H9 (cell line): ENCODE results near the gene NEUROG1. TPM values are rescaled to one million over a fixed set of nuclear protein-coding genes. Genes with fewer than 3 reads are reported as not detected.

Experiments used
- DNase-seq: peaks from one replicate; pipeline ENCODE4 v3.0.0-alpha.2; 2017
- H2AFZ ChIP-seq: one replicate; pipeline ENCODE4 v1.6.1; 2013; ENCODE audit warnings: mild to moderate bottlenecking, low read length, control low read depth, moderate library complexity
- H2AK5ac ChIP-seq: 2 replicates; pipeline ENCODE4 v1.6.1; 2013; ENCODE audit warnings: low read length, control low read depth, mixed read lengths; ENCODE audit not compliant: insufficient read length
- H2BK120ac ChIP-seq: one replicate; pipeline ENCODE4 v1.6.1; 2013; ENCODE audit warnings: low read depth, mild to moderate bottlenecking, low read length, control low read depth, inconsistent platforms; ENCODE audit not compliant: poor library complexity, severe bottlenecking
- H2BK12ac ChIP-seq: 2 replicates; pipeline ENCODE4 v1.6.1; 2013; ENCODE audit warnings: low read length, control low read depth, mixed read lengths, low read depth; ENCODE audit not compliant: insufficient read length
- H2BK15ac ChIP-seq: 2 replicates; pipeline ENCODE4 v1.6.1; 2013; ENCODE audit warnings: low read depth, low read length, control low read depth
- H2BK20ac ChIP-seq: one replicate; pipeline ENCODE4 v1.6.1; 2013; ENCODE audit warnings: low read depth, mild to moderate bottlenecking, low read length, control low read depth, inconsistent platforms; ENCODE audit not compliant: poor library complexity, severe bottlenecking
- H2BK5ac ChIP-seq: 2 replicates; pipeline ENCODE4 v1.6.1; 2013; ENCODE audit warnings: low read length, control low read depth, mixed read lengths; ENCODE audit not compliant: insufficient read length
- H3K14ac ChIP-seq: 2 replicates; pipeline ENCODE4 v1.6.1; 2013; ENCODE audit warnings: low read length, control low read depth; ENCODE audit not compliant: insufficient read depth
- H3K18ac ChIP-seq: 2 replicates; pipeline ENCODE4 v1.6.1; 2013; ENCODE audit warnings: low read depth, mild to moderate bottlenecking, mixed read lengths, low read length, control low read depth; ENCODE audit not compliant: insufficient read length
- H3K23ac ChIP-seq: 2 replicates; pipeline ENCODE4 v1.6.1; 2013; ENCODE audit warnings: low read length, control low read depth, mixed read lengths, low read depth; ENCODE audit not compliant: insufficient read length
- H3K23me2 ChIP-seq: 2 replicates; pipeline ENCODE4 v1.6.1; 2013; ENCODE audit warnings: low read depth, mild to moderate bottlenecking, mixed read lengths, low read length, control low read depth; ENCODE audit not compliant: insufficient read length, poor library complexity, severe bottlenecking
- H3K27ac ChIP-seq: 2 replicates; pipeline ENCODE4 v1.5.1; 2013; ENCODE audit warnings: low read length, control low read depth, mixed read lengths, low read depth; ENCODE audit not compliant: insufficient read length
- H3K27me3 ChIP-seq: 2 replicates; pipeline ENCODE4 v1.6.1; 2013; ENCODE audit warnings: low read length, control low read depth, inconsistent platforms; ENCODE audit not compliant: insufficient read depth
- H3K4ac ChIP-seq: 2 replicates; pipeline ENCODE4 v1.6.1; 2013; ENCODE audit warnings: low read depth, mild to moderate bottlenecking, control low read depth, inconsistent platforms, low read length, moderate library complexity
- H3K4me1 ChIP-seq: 2 replicates; pipeline ENCODE4 v1.6.1; 2013; ENCODE audit warnings: low read length, control low read depth, inconsistent platforms; ENCODE audit not compliant: insufficient read depth
- H3K4me2 ChIP-seq: 2 replicates; pipeline ENCODE4 v1.6.1; 2013; ENCODE audit warnings: low read length, control low read depth, mixed read lengths; ENCODE audit not compliant: insufficient read length, insufficient read depth
- H3K56ac ChIP-seq: 2 replicates; pipeline ENCODE4 v1.6.1; 2013; ENCODE audit warnings: low read depth, mild to moderate bottlenecking, mixed read lengths, low read length, control low read depth; ENCODE audit not compliant: insufficient read length
- H3K79me1 ChIP-seq: 2 replicates; pipeline ENCODE4 v1.6.1; 2013; ENCODE audit warnings: low read depth, mild to moderate bottlenecking, moderate library complexity, low read length, control low read depth, inconsistent platforms; ENCODE audit not compliant: insufficient read depth, poor library complexity, severe bottlenecking
- H3K79me2 ChIP-seq: 2 replicates; pipeline ENCODE4 v1.6.1; 2013; ENCODE audit warnings: low read length, control low read depth, inconsistent platforms; ENCODE audit not compliant: insufficient read depth
- H3K9ac ChIP-seq: 2 replicates; pipeline ENCODE4 v1.6.1; 2013; ENCODE audit warnings: low read length, control low read depth, mixed read lengths; ENCODE audit not compliant: insufficient read length; ENCODE audit errors: extremely low read depth
- H3K9me3 ChIP-seq: one replicate; pipeline ENCODE4 v1.6.1; 2013; ENCODE audit warnings: low read depth, low read length, inconsistent platforms; ENCODE audit not compliant: control insufficient read depth
- H3T11ph ChIP-seq: one replicate; pipeline ENCODE4 v1.6.1; 2013; ENCODE audit warnings: mild to moderate bottlenecking, low read length, control low read depth, inconsistent platforms
- H4K20me1 ChIP-seq: one replicate; pipeline ENCODE4 v1.6.1; 2013; ENCODE audit not compliant: control insufficient read depth, insufficient read length, insufficient read depth
- H4K5ac ChIP-seq: 2 replicates; pipeline ENCODE4 v1.6.1; 2013; ENCODE audit warnings: low read depth, mild to moderate bottlenecking, mixed read lengths, low read length, control low read depth; ENCODE audit not compliant: insufficient read length
- H4K8ac ChIP-seq: replicated peaks from 2 replicates; pipeline ENCODE4 v1.6.1; 2013; ENCODE audit warnings: low read length, control low read depth, mixed read lengths, low read depth; ENCODE audit not compliant: insufficient read length
- H4K91ac ChIP-seq: 2 replicates; pipeline ENCODE4 v1.6.1; 2013; ENCODE audit warnings: low read depth, mild to moderate bottlenecking, moderate library complexity, mixed read lengths, low read length, control low read depth; ENCODE audit not compliant: insufficient read length
- H3K27ac Mint-ChIP-seq, 3 experiments: 2 replicates in 2 of 3; 3 replicates in 1 of 3; pipeline ENCODE4 v1.8.0; 2020 to 2021; ENCODE audit warnings: mixed read lengths in 3 of 3, mild to moderate bottlenecking in 1 of 3, moderate library complexity in 1 of 3
- H3K27me3 Mint-ChIP-seq: 2 replicates; pipeline ENCODE4 v1.8.0; 2021; ENCODE audit warnings: low read depth, mild to moderate bottlenecking, moderate library complexity, mixed read lengths
- H3K36me3 Mint-ChIP-seq, 3 experiments: 2 replicates in 2 of 3; 3 replicates in 1 of 3; pipeline ENCODE4 v1.8.0; 2020 to 2021; ENCODE audit warnings: low read depth in 3 of 3, mixed read lengths in 3 of 3; ENCODE audit not compliant: insufficient read depth in 1 of 3
- H3K4me1 Mint-ChIP-seq, 2 experiments: 2 replicates each; pipeline ENCODE4 v1.8.0; 2020; ENCODE audit warnings: mixed read lengths in 2 of 2
- H3K4me3 Mint-ChIP-seq, 2 experiments: 2 replicates in 1 of 2; 3 replicates in 1 of 2; pipeline ENCODE4 v1.8.0; 2020 to 2021; ENCODE audit warnings: mild to moderate bottlenecking in 2 of 2, mixed read lengths in 2 of 2, moderate library complexity in 1 of 2
- H3K9me3 Mint-ChIP-seq, 2 experiments: 2 replicates in 1 of 2; 3 replicates in 1 of 2; pipeline ENCODE4 v1.8.0; 2020; ENCODE audit warnings: mild to moderate bottlenecking in 2 of 2, mixed read lengths in 2 of 2, moderate library complexity in 1 of 2
- CTCF ChIP-seq: fragments of 200-600 bp; sonication (generic); conservative IDR thresholded peaks from 3 replicates; pipeline ENCODE4 v1.8.0; 2021; ENCODE audit warnings: antibody characterized with exemption, mild to moderate bottlenecking
- WGBS: extraction: QIAGEN DNeasy Blood & Tissue Kit; methylation state at CpG from one replicate; pipeline ENCODE4 v1.1.7; 2013; ENCODE audit warnings: missing lambda C conversion rate, low lambda C conversion rate, mixed read lengths; ENCODE audit not compliant: insufficient read length; ENCODE audit errors: extremely low coverage; 5-methylcytosine and 5-hydroxymethylcytosine counted together
- total RNA-seq: library from RNA; stranded (reverse); gene quantifications from 2 replicates; pipeline ENCODE4 v1.2.1, GENCODE V29; 2021

The NEUROG1 gene
- total RNA-seq, 1 experiment from 2014 or later, result not detected

GRCh38 chr5:135487839-135488514 lies 47.8 kb downstream of the NEUROG1 start:
- H3K23me2 ChIP-seq, result peaks cover 24% of the 10 kb centered on the region
- H3K4me2 ChIP-seq, result no peak overlapping the region
- H4K91ac ChIP-seq, result no peak overlapping the region
- no peaks in the 10 kb centered on the region for H4K20me1 ChIP-seq
- H4K8ac ChIP-seq, result no peak overlapping the region
- no peak overlapping the region for H2AK5ac ChIP-seq
- peaks cover 50 to 61% of the 10 kb centered on the region in 2 experiments for H3K4me1 Mint-ChIP-seq
- H3K18ac ChIP-seq, result no peak overlapping the region
- no peak overlapping the region for H2BK120ac ChIP-seq
- no peak overlapping the region for H4K5ac ChIP-seq
- H3K4me3 Mint-ChIP-seq, result peak overlapping the region in 1 of 2 experiments; percentile 84; a peak in 3 of 5 replicates
- no peak; the same call in 2 of the 3 replicates for TF ChIP-seq CTCF
- no peak overlapping the region for H3K27ac Mint-ChIP-seq
- no peak overlapping the region for H3K27ac ChIP-seq
- H2BK5ac ChIP-seq, result no peak overlapping the region
- H3K9me3 Mint-ChIP-seq, result peaks cover 2 to 3% of the 10 kb centered on the region in 2 experiments; a peak in 1 of 5 replicates
- H3K56ac ChIP-seq, result no peak overlapping the region
- H3K27me3 ChIP-seq, result peaks cover 78% of the 10 kb centered on the region
- no peak overlapping the region for H2AFZ ChIP-seq
- no peaks in the 10 kb centered on the region for H3K79me1 ChIP-seq
- WGBS, result no CpG with 5 or more reads among the region's 11 CpGs
- H3K4me1 ChIP-seq, result peaks cover 2% of the 10 kb centered on the region; the same call in 1 of the 2 replicates
- 0 out of 7 replicates have a peak, but pooled peaks cover 0 to 2% (median 0%) of the 10 kb centered on the region in 3 experiments for H3K36me3 Mint-ChIP-seq
- H3K27me3 Mint-ChIP-seq, result no peaks in the 10 kb centered on the region
- no peak overlapping the region for H3T11ph ChIP-seq
- H3K14ac ChIP-seq, result no peak overlapping the region
- H3K9ac ChIP-seq, result no peak overlapping the region
- DNase-seq, result no peak
- no peaks in the 10 kb centered on the region for H3K79me2 ChIP-seq
- H2BK20ac ChIP-seq, result no peak overlapping the region
- no peak overlapping the region for H2BK12ac ChIP-seq
- no peak overlapping the region for H3K23ac ChIP-seq
- H3K9me3 ChIP-seq, result no peaks in the 10 kb centered on the region
- no peak overlapping the region for H2BK15ac ChIP-seq
- no peak overlapping the region for H3K4ac ChIP-seq
